ENCODE measurements around the gene STAG3.
"Not testable (repeated sequence)": the region's sequence is repeated elsewhere in the genome, so short reads cannot be mapped to it uniquely, and the experiment has no call there.

DNA sequence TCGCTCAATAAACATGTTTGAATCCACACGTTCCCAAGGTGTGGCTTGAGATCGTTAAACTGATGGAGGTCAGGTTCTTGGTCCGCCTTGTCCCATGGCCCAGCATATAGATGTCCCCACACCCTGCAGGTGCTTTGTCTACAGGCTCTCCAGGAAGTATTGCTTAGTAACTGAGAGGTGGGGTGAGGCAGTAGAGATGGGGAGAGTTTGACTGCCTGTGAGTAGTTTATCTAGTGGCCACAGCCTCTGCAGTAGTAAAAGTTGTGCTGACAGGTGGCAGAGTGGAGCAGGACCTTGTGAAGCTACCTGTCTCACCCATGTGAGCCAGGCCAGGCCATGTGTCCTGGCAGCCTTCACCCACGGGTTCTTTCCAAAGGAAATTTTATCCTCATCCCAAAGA is 36.6 kb downstream of the STAG3 start:
- TF ChIP-seq, protein P1, sequence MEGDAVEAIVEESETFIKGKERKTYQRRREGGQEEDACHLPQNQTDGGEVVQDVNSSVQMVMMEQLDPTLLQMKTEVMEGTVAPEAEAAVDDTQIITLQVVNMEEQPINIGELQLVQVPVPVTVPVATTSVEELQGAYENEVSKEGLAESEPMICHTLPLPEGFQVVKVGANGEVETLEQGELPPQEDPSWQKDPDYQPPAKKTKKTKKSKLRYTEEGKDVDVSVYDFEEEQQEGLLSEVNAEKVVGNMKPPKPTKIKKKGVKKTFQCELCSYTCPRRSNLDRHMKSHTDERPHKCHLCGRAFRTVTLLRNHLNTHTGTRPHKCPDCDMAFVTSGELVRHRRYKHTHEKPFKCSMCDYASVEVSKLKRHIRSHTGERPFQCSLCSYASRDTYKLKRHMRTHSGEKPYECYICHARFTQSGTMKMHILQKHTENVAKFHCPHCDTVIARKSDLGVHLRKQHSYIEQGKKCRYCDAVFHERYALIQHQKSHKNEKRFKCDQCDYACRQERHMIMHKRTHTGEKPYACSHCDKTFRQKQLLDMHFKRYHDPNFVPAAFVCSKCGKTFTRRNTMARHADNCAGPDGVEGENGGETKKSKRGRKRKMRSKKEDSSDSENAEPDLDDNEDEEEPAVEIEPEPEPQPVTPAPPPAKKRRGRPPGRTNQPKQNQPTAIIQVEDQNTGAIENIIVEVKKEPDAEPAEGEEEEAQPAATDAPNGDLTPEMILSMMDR (IDR thresholded peaks at IDR 0.05; ENCODE audit: poor library complexity): not testable (repeated sequence)
- TF ChIP-seq EZH2phosphoT487 (IDR thresholded peaks at IDR 0.05; ENCODE audit: low read depth, severe bottlenecking, unreplicated experiment): not testable (repeated sequence)
